Stimulated activated CD4-positive, alpha-beta T cell treated with anti-CD3 and anti-CD28 coated beads, Interleukin-1b, Interleukin-23, amount 100 ng/mL, for 24 hours (primary cell): ENCODE measurements around the gene UBALD2.
"Not testable (repeated sequence)": the region's sequence is repeated elsewhere in the genome, so short reads cannot be mapped to it uniquely, and the experiment has no call there.

ENCODE experiments used
- DNase-seq, 4 experiments: peaks; one replicate each; pipeline ENCODE4 v3.0.0-alpha.2; 2020; ENCODE audit warnings: low read depth in 4 of 4, low spot score in 1 of 4

Gene UBALD2

GRCh38 chr17:76265624-76266243, 586 bp downstream of the UBALD2 start:
- DNase-seq = no peak

GRCh38 chr17:76266244-76266938, 1.2 kb downstream of the UBALD2 start:
- no peak for DNase-seq

DNA sequence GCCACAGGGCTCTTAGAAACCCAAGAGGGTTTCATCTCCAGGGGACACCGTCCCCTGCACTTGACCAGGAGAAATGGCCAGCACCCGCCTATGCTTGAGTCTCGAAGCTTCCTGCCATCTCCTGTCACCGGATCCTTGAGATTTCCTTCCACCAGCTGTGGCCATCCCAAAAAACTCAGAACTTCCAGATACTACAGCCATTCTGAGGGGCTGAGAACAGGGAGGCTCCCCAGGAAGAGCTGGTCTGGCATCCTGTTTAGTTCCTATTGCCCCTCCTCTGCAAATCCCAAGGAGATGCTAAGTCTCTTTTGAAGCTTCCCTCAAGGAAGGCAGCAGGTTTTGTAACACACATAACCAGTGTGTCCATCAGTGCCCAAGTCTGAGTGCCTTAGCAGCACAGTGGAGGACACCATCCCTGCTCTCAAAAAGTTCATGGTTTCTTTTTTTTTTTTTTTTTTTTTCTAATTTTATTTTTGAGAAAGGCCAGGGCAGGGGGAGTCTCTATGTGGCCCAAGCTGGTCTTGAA, 2.0 kb downstream of the UBALD2 start:
- DNase-seq = no peak

DNA sequence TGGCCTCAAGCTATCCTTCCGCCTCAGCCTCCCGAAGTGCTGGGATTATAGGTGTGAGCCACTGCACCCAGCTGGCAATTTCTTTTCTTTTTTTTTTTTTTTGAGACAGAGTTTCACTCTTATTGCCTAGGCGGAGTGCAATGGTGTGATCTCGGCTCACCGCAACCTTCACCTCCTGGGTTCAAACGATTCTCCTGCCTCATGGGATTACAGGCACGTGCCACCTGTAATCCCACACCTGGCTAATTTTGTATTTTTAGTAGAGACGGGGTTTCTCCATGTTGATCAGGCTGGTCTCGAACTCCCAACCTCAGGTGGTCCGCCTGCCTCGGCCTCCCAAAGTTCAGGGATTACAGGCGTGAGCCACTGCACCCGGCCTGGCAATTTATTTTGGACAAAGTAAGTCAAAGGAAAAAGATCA, 2.4 kb downstream of the UBALD2 start:
- not testable (repeated sequence) for DNase-seq

GRCh38 chr17:76268015-76268749, 3.0 kb downstream of the UBALD2 start:
- peak in 2 of 4 experiments; percentile 69 to 77 for DNase-seq

GRCh38 chr17:76268991-76269981, 4.1 kb downstream of the UBALD2 start:
- DNase-seq = no peak

DNA sequence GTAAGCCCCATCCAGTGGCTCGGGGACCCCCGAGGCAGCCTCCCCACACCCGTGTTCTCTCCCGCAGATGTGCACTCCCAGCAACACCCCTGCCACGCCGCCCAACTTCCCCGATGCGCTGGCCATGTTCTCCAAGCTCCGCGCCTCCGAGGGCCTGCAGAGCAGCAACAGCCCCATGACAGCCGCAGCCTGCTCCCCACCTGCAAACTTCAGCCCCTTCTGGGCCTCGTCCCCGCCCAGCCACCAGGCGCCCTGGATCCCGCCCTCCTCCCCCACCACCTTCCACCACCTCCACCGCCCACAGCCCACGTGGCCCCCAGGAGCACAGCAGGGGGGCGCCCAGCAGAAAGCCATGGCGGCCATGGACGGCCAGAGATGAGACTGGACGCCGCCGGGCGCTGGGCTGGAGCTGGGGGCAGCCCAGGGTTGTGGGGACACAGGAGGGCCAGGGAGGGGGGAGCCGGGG, 5.0 kb downstream of the UBALD2 start:
- no peak for DNase-seq

DNA sequence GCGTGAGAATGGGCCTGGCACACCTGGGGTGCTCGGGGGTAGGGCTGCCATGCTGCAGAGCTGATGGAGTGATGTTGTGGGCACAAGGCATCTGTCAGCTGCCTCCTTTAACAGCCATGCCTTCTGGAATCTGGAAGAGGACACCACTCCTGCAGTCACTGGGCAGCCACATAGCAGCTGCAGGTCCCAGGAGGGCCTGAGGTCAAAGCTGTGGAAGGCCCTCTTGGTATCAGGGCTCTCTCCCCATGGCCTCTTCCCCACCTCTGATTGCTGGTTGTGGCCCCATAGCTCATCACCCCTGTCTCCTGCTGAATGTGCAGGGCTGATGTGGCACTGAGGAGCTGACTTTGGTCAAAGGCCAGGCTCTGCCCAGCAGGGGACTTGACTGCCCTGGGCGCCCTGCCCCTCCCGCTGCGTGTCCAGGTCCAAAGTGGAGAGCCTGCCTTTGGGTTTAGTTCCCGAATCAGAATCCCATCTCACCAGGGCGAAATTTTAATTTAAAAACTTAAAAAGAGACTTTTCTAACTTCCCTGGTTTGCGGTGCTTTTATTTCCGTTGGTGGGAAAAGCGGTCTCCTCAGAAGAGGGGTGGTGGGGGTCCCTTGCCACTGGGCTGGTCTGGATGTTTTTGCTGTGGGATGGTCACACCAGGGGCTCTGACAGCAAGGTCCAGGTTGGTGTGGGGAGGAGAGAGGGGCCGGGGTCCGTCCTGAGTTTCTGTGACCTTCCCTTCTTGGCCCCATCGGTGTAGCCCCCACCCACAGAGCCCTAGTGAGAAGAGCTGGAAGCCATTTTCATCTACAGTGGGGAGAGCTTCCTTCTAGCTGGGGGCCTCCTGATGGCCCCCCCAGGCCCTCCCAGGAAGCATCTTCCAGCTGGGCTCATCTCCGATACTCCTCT, 5.9 kb downstream of the UBALD2 start:
- DNase-seq = no peak

DNA sequence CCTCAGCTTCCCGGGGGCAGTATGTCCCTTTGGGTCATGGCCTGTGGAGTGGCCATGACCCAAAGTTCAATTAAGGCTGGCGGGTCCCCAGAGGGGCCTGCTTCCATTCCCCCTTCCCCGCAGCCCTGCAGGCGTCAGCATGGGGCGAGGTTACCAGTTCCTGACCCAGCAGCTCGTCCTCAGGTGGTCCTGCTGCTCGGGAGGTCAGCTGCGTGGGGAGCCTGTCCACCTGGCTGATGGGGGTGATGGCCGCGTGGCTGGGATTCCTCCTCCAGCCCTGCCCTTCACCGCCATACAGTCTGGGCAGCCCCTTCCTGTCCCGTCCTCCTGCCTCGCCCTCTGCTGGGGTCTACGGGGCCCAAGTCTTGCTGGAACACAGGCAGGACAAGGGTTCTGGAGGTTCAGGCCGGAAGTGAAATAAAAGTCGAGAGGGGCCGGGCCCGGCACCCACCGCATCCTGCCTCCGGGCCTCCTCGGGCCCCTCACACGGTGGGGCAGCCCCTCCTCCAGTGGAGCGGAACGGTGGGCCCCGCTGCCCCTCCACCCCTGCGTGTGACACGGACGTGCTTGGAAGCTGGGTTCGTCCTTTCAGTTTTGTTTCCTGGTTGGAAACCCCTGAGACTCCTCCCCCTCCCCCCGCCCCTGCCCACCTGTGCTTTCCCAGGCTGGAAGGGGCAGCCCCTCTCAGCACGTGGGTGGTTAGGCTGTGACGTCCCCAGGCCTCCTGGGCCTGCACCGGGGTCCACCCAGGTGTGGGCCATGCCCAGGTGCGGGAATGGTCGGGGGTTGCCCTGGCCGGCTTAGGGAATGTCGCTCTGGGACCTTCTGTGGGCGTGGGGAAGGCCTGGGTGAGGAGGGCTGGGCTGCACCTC, 6.8 kb downstream of the UBALD2 start:
- DNase-seq = peak in 3 of 4 experiments; percentile 69 to 88 (median 75)

- DNase-seq = peak in 1 of 4 experiments; percentile 70
These were observed 7.6 kb downstream of the UBALD2 start for GRCh38 chr17:76272541-76273444.

GRCh38 chr17:76273445-76274111, 8.4 kb downstream of the UBALD2 start:
- no peak for DNase-seq

DNA sequence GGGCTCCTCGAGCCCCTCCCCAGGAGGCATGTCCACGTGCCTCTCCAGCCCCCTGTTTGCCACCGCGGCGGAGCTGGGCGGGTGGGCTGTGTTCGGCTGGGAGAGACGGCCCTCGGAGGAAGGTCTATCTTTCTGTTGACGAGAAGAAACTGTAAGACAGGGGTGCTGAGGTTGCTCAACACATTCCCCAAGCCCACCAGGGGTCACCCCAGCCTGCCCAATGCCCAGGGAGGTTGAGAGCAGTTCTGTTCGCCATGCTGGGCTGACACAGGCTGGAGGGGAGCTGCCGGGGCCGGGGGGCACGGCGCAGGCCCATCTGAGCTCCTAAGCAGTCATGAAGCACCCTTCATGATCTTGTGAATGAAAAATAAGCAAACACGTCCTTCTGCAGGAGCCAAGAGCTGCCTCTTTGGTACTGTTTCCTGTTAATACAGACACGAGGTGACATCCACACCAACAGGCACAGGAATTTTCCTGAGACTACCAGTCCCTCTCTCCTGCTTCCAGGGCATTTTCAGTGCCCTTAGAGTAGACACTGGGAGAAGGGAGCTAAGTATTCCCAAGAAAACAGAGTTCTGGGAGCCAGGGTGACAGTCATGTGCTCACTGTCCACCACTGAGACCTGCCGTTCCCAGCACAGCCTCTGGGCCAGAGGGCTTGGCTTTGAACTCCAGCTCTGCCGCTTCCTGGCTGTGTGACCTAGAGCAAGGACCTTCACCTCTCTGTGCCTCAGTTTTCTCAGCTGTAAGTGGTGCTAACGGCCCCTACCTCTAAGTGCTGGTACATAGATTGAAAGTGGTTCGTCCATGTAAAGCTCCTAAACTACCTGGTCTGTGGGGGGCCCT, 9.2 kb downstream of the UBALD2 start:
- DNase-seq = no peak

GRCh38 chr17:76275382-76276068, 10.4 kb downstream of the UBALD2 start:
- no peak for DNase-seq

DNA sequence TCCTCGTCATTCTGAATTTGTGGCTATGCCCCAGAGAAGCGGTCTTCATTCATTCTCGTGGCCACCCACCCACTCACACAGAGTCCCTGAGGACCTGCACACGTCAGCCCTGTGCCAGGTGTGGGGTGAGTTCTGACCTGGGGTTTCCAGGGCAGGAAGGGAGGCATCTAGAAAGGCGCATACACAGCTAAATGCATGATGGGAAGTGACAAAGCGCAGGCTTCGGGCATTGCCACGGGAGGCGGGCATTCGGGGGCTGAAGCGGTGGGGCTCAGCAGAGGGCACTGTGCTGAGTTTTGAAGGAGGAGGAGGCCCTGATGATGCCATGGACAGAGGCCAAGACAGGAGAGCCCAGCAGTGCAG, 10.9 kb downstream of the UBALD2 start:
- DNase-seq = no peak

DNA sequence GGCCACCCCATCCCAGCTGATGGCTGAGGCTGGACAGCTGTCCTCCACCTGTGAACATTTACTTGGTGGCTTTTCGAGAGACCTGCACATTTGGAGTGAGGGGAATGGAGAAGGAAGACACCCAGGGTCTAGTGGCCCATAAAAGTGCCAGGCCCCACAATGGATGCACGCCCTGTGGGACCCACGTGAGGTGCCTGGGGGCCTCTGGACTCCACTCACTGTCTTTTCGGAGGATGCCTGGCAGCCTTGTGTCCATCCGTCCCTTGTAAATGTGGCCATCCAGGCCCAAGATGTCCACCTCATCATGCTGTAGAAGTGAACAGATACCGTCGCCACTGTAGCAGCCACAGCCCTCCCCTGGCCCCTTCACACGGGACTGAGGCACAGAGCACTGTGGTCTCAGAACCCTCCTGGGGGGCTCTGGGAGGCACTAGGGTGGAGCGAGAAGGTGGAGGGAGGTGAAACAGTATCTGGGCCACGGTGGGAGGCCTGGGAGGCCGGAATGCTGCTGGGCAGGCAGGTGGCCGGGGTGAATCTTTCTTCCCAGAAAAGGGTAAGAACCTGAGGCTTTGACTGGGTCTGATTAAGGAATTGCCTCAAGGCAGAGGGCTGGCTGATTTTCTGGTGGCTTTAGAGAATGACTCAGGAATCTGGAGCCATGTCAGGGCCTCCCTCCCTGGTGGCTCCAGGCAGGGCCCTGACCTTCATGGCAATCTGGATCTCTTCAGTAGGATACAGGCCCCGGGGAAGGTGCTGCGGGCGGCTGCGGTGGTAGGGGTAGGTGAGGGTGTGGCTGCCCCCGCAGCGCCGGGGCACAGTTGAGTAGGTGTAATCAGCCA, 11.5 kb downstream of the UBALD2 start:
- no peak for DNase-seq
